22Rv1 (cell line): ENCODE results near the gene TAF11L13.

Experiments used
- H3K27ac ChIP-seq: fragments of 450-650 bp; 2 replicates; pipeline ENCODE4 v1.5.1; 2017
- CTCF ChIP-seq: fragments of 450-650 bp; IDR thresholded peaks from 2 replicates; pipeline ENCODE4 v1.5.1; 2017; ENCODE audit warnings: mild to moderate bottlenecking
- ZFX ChIP-seq: fragments of 450-650 bp; IDR thresholded peaks from 2 replicates; pipeline ENCODE4 v1.6.1; 2017; ENCODE audit warnings: antibody characterized with exemption, borderline replicate concordance

TAF11L13 gene

GRCh38 chr5:17670353-17670752, 38.5 kb downstream of the TAF11L13 start:
- peak; percentile 17; the same call in 1 of the 2 replicates for TF ChIP-seq CTCF
- no peak for TF ChIP-seq ZFX
- no peak overlapping the region for H3K27ac ChIP-seq

- no peak overlapping the region for H3K27ac ChIP-seq
- no peak for TF ChIP-seq CTCF
- no peak for TF ChIP-seq ZFX
These were observed 47.0 kb downstream of the TAF11L13 start for GRCh38 chr5:17678751-17679324.

- H3K27ac ChIP-seq, result no peak overlapping the region
- TF ChIP-seq ZFX, result no peak
- no peak for TF ChIP-seq CTCF
These were observed 47.8 kb downstream of the TAF11L13 start for GRCh38 chr5:17679597-17680203.

GRCh38 chr5:17680737-17681136, 48.8 kb downstream of the TAF11L13 start:
- TF ChIP-seq ZFX, result no peak
- no peak for TF ChIP-seq CTCF
- no peak overlapping the region for H3K27ac ChIP-seq
